ENCODE measurements around the gene POPDC3. TPM values are rescaled to one million over a fixed set of nuclear protein-coding genes. Genes with fewer than 3 reads are reported as not detected.

POPDC3 gene
- total RNA-seq, 4 donors from 2014 or later, result 0.35 to 0.79 TPM; not detected in 2

DNA sequence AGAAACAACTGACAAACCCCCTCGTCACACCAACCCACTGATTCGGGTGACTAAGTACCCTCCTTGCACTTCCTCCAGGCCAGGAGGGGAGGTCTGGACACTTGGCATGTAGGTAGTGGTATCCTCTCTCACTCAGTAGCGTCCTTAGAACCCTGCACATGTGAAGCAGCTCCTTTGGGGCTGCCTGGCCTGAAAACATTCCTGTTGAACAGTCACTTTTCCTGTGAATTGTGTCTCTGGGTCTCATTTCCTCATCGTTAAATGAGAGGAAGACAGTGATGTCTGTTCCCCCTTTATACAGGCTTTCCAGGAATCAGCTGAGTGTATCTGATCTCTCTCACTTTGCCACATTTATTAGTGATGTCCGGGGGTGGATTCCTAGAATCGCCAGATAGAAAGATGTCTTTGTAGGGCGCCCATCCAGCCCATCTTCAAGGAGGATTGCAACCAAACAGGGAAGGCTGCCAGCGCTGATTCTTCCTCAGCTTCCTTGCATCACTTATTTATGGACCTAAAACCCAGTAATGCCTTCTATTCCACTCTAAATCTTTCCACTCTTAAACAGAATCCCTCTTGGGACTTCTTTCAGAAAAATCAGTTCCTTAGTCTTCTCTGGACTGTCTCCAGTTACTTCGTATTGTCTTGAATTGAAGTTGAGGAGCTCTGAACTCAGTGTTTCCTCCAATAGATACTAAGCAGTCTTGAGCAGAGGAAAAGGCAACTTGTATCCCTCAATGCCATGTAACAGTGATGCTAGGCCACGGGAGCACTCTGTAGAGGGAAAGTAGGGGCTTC is 9.4 kb upstream of the POPDC3 start:
- Histone ChIP-seq H3K4me1 (no peaks in the 10 kb centered on the region), H3K9me3 (no peaks in the 10 kb centered on the region), H3K27ac (no peak overlapping the region), H3K27me3 (no peaks in the 10 kb centered on the region), H3K4me3 (no peak overlapping the region), H3K36me3 (no peaks in the 10 kb centered on the region)
- intact Hi-C loops (cut with DNase I; ENCODE audit: low total_unique reads), result no loop called here
- TF ChIP-seq POLR2A (IDR thresholded peaks at IDR 0.05), result no peak
- TF ChIP-seq, protein P1, sequence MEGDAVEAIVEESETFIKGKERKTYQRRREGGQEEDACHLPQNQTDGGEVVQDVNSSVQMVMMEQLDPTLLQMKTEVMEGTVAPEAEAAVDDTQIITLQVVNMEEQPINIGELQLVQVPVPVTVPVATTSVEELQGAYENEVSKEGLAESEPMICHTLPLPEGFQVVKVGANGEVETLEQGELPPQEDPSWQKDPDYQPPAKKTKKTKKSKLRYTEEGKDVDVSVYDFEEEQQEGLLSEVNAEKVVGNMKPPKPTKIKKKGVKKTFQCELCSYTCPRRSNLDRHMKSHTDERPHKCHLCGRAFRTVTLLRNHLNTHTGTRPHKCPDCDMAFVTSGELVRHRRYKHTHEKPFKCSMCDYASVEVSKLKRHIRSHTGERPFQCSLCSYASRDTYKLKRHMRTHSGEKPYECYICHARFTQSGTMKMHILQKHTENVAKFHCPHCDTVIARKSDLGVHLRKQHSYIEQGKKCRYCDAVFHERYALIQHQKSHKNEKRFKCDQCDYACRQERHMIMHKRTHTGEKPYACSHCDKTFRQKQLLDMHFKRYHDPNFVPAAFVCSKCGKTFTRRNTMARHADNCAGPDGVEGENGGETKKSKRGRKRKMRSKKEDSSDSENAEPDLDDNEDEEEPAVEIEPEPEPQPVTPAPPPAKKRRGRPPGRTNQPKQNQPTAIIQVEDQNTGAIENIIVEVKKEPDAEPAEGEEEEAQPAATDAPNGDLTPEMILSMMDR (IDR thresholded peaks at IDR 0.05), result no peak
- DNase-seq, result no peak

DNA sequence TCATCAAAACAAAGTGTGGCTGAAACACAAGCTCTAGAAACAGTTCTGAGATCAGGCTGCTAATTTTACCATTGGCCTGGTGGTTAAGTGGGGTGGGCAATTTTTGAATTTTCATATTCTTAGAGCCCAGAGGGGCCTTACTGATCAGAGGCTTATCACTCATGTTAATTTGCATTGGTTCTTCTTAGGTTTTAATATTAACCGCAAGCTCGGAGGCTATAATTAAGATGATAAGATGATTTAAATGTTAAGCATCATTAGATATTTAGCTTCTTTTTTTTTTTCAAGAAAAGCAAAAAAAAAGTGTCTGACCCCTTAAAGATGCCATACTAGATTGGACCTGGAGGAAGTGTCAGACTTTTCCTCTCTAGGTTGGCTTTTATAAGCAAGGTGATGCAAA is 8.4 kb upstream of the POPDC3 start:
- no peak for TF ChIP-seq POLR2A (IDR thresholded peaks at IDR 0.05)
- TF ChIP-seq, protein P1 (IDR thresholded peaks at IDR 0.05), result no peak
- intact Hi-C loops (cut with DNase I; ENCODE audit: low total_unique reads), result no loop called here
- H3K36me3 ChIP-seq, result no peaks in the 10 kb centered on the region
- H3K4me1 ChIP-seq, result no peaks in the 10 kb centered on the region
- H3K9me3 ChIP-seq, result no peaks in the 10 kb centered on the region
- H3K4me3 ChIP-seq, result no peak overlapping the region
- DNase-seq, result no peak
- H3K27ac ChIP-seq, result no peak overlapping the region
- H3K27me3 ChIP-seq, result no peaks in the 10 kb centered on the region

DNA sequence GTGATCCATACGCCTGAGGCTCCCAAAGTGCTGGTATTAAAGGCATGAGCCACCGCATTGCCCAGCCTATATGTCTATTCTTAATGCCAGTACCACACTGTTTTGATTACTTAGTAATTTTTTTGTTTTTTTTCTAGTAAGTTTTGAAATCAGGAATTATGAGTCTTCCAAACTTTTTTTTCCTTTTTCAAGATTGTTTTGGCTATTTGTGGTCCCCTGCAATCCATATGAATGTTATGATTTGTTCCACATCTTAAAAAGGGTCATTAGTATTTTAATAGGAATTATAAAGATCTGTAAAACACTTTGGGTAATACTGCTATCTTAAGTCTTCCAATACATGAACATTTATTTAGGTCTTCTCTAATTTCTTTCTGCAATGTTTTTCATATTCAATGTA is 6.8 kb upstream of the POPDC3 start:
- no peak for TF ChIP-seq POLR2A (IDR thresholded peaks at IDR 0.05)
- TF ChIP-seq, protein P1 (IDR thresholded peaks at IDR 0.05), result no peak
- DNase-seq, result no peak

DNA sequence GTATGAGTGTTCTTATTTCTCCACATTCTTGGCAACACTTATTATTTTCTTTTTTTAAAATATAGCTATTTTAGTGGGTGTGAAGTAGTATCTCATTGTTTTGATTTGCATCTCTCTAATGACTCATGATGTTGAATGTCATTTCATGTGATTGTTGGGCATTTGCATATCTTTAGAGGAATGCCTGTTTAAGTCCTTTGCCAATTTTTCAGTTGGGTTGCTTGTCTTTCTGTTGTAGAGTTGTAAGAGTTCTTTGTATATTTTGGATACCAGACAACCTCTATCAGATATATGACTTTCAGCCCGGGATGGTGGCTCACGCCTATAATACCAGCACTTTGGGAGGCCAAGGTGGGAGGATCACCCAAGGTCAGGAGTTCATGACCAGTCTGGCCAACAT is 5.1 kb upstream of the POPDC3 start:
- Histone ChIP-seq H3K27ac (no peak overlapping the region), H3K4me3 (no peak overlapping the region), H3K27me3 (peaks cover 0 to 10% of the 10 kb centered on the region in 2 donors), H3K36me3 (no peaks in the 10 kb centered on the region), H3K4me1 (no peaks in the 10 kb centered on the region), H3K9me3 (no peaks in the 10 kb centered on the region)
- DNase-seq, result no peak
- intact Hi-C loops (cut with DNase I; ENCODE audit: low total_unique reads), result no loop called here
- TF ChIP-seq, protein P1 (IDR thresholded peaks at IDR 0.05), result no peak
- no peak for TF ChIP-seq POLR2A (IDR thresholded peaks at IDR 0.05)

More for the DNA sequence above, 6.8 kb upstream of the POPDC3 start:
- Histone ChIP-seq H3K36me3 (no peaks in the 10 kb centered on the region), H3K27me3 (peaks cover 0 to 3% of the 10 kb centered on the region in 2 donors), H3K4me3 (no peak overlapping the region), H3K27ac (no peak overlapping the region), H3K4me1 (no peaks in the 10 kb centered on the region), H3K9me3 (no peaks in the 10 kb centered on the region)
- intact Hi-C loops (cut with DNase I; ENCODE audit: low total_unique reads), result no loop called here

DNA sequence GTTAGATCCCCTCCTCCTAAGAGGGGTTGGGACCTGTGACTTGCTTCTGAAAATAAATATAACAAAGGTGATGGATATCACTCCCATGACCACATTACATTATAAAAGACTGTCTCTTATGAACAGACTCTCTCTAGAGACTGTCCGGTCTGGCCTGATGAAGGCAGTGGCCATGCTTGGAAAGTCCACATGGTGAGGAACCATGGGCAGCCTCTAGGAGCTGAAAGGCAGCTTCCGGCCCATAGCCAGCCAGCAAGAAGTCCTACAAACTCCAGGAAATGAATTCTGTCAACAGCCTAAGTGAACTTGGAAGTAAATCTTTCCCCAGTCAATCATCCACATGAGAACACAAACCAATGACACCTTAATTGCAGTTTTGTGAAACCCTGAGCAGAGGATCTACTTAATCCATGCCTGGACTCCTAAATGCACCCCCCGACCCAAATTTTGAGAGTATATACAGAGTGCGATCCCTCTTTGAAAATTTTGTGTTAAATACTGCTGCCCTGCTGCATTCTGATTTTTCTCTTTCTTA is 2.2 kb upstream of the POPDC3 start:
- Histone ChIP-seq H3K27me3 (peaks cover 0 to 10% of the 10 kb centered on the region in 2 donors), H3K4me1 (peaks cover 0 to 6% of the 10 kb centered on the region in 2 donors), H3K9me3 (no peaks in the 10 kb centered on the region), H3K4me3 (no peak overlapping the region), H3K36me3 (no peaks in the 10 kb centered on the region), H3K27ac (no peak overlapping the region)
- DNase-seq, result no peak
- intact Hi-C loops (cut with DNase I; ENCODE audit: low total_unique reads), result no loop called here
- TF ChIP-seq, protein P1 (IDR thresholded peaks at IDR 0.05), result no peak
- no peak for TF ChIP-seq POLR2A (IDR thresholded peaks at IDR 0.05)
